Measurements from ENCODE around the gene AMH. TPM values are rescaled to one million over a fixed set of nuclear protein-coding genes. Genes with fewer than 3 reads are reported as not detected.

Gene AMH
- total and polyA plus RNA-seq, 2 of the 13 experiments (the other 11 are each of a cell fraction or from before 2014, with no cell fraction given) = 0.03 to 0.18 TPM

DNA sequence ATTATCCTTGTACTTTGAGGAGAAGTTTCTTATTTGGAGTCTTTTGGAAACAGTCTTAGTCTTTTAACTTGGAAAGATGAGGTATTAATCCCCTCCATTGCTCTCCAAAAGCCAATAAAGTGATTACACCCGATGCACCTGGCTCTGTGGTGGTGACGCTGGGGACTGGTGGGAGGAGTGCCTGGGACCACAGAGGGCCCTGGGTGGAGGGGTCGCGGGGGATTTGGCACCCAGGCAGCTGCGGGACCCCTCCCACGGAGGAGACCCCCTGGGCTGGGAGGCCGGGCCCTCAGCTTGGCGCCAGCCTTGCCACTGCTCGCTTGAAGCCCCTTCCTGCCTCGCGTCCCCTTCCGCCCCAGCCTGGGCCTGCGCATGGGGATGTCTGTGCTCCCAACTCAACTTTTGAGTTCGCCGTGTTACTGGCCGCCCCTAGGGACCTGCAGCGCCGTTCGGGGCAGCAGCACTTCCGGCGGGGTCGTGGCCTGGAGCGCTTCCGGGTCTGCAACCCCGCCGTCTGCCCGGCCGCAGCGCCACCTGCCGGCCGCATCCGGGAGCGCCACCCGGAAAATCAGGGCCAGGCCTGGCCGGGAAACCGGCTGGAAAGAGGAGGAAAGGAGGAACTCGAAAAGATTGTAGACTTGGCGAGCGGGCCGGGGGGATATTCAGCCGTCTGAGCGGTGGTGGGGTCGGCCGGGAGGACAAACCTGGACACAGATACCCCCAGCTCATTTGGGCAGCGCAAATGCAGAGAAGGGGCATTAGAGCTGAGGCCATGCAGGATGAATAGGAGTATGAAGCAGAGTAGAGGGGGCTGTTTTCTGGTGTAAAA is 24.4 kb downstream of the AMH start:
- H2AFZ ChIP-seq (ENCODE audit: low read length) = no peak overlapping the region
- FAIRE-seq (no peak), DNase-seq (ENCODE audit: low spot score) (peak; percentile 64), ATAC-seq (peak; percentile 55)
- ChIA-PET CTCF (ENCODE audit: low intra/inter-chr PET ratio, low total read pairs) (interaction anchor here (1.1 to 1.7 kb wide), 4 partner anchors 19 to 118 kb away, joined by 3 to 17 read pairs (median 8); partner anchors contain the start of genes PLEKHJ1 and SF3A2), POLR2A (interaction anchor here (1.3 to 1.7 kb wide), 3 partner anchors 10 to 122 kb away, joined by 3 to 7 read pairs (median 4); partner anchors contain the start of gene AP3D1)
- intact Hi-C loops (cut with micrococcal nuclease; ENCODE audit: unreplicated experiment) (loop anchor here (5.0 kb wide), 1 partner anchor 36 kb away; the partner anchor contains the start of genes PLEKHJ1 and SF3A2), in situ Hi-C loops (cut with HindIII; ENCODE audit: extremely low pct_ligation_motif_present, low pct_unique_long_range_greater_than_20kb) (no loop called here)
- H3K36me3 ChIP-seq (replicated peaks in 1 of 2; ENCODE audit: control insufficient read depth in 1 of 2, insufficient read depth in 2 of 2, low read length in 2 of 2) = peaks cover 4 to 17% of the 10 kb centered on the region in 2 experiments; a peak in 4 of 5 replicates
- no peak overlapping the region for H3K9ac ChIP-seq (ENCODE audit: insufficient read depth, low read depth, low read length)
- no TSS peak for BruUV-seq (replicated peaks)
- peak overlapping the region; percentile 31 for H3K27ac ChIP-seq (ENCODE audit: extremely low read length, insufficient read depth, low read length)
- peak overlapping the region in 2 of 3 experiments; percentile 35 to 56; a peak in 3 of 6 replicates for H3K4me3 ChIP-seq (replicated peaks in 1 of 3; ENCODE audit: insufficient read depth in 1 of 3, low read depth in 2 of 3, low read length in 3 of 3)
- peaks cover 58% of the 10 kb centered on the region for H4K20me1 ChIP-seq (ENCODE audit: insufficient read depth, low read length)
- H3K4me2 ChIP-seq (ENCODE audit: low read depth, low read length) = peak overlapping the region; percentile 63
- peaks cover 36% of the 10 kb centered on the region for H3K4me1 ChIP-seq (ENCODE audit: insufficient read depth, low read length)
- H3K9me3 ChIP-seq (ENCODE audit: low read length) = no peaks in the 10 kb centered on the region
- WGBS (ENCODE audit: low lambda C conversion rate) = 8% methylated on average over 34 of the region's 45 CpGs
- peaks cover 36% of the 10 kb centered on the region for H3K79me2 ChIP-seq (ENCODE audit: insufficient read depth, low read length)
- H3K27me3 ChIP-seq (ENCODE audit: control insufficient read depth in 1 of 2, insufficient read depth in 2 of 2, low read length in 2 of 2) = no peaks in the 10 kb centered on the region; a peak in 1 of 5 replicates
- TF ChIP-seq, protein P1, sequence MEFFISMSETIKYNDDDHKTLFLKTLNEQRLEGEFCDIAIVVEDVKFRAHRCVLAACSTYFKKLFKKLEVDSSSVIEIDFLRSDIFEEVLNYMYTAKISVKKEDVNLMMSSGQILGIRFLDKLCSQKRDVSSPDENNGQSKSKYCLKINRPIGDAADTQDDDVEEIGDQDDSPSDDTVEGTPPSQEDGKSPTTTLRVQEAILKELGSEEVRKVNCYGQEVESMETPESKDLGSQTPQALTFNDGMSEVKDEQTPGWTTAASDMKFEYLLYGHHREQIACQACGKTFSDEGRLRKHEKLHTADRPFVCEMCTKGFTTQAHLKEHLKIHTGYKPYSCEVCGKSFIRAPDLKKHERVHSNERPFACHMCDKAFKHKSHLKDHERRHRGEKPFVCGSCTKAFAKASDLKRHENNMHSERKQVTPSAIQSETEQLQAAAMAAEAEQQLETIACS (CRISPR knock-in tag; IDR thresholded peaks at IDR 0.05) = no peak; the same call in 1 of the 2 replicates
- TF ChIP-seq ZNF354B (CRISPR knock-in tag; IDR thresholded peaks at IDR 0.05) (no peak), ZFP82 (CRISPR knock-in tag; IDR thresholded peaks at IDR 0.05; ENCODE audit: borderline replicate concordance) (0 out of 2 replicates have a peak, but pooled peaks have one; percentile 45), CREB1 (IDR thresholded peaks at IDR 0.05) (no peak), CREB1 (CRISPR knock-in tag; IDR thresholded peaks at IDR 0.05) (no peak), MAZ (IDR thresholded peaks at IDR 0.05; ENCODE audit: borderline replicate concordance, low read depth, low read length) (0 out of 2 replicates have a peak, but pooled peaks have one; percentile 23), MAZ (CRISPR knock-in tag; IDR thresholded peaks at IDR 0.05; ENCODE audit: low read depth) (peak; percentile 46; the same call in 1 of the 2 replicates), POLR2AphosphoS5 (IDR thresholded peaks at IDR 0.05; ENCODE audit: low read depth, low read length) (peak; percentile 60; the same call in 1 of the 2 replicates), JARID2 (CRISPR knock-in tag; IDR thresholded peaks at IDR 0.05; ENCODE audit: insufficient replicate concordance) (peak; percentile 45), YEATS2 (CRISPR knock-in tag; IDR thresholded peaks at IDR 0.05; ENCODE audit: borderline replicate concordance) (peak; percentile 74), ZNF614 (CRISPR knock-in tag; IDR thresholded peaks at IDR 0.05; ENCODE audit: borderline replicate concordance) (peak; percentile 82; the same call in 1 of the 2 replicates), SP140L (CRISPR knock-in tag; IDR thresholded peaks at IDR 0.05; ENCODE audit: borderline replicate concordance) (no peak), TRIM24 (CRISPR knock-in tag; IDR thresholded peaks at IDR 0.05) (no peak), ZSCAN22 (CRISPR knock-in tag; IDR thresholded peaks at IDR 0.05) (no peak), SAFB2 (CRISPR knock-in tag; IDR thresholded peaks at IDR 0.05; ENCODE audit: borderline replicate concordance, low read depth) (peak; percentile 90; the same call in 1 of the 2 replicates), ZNF746 (CRISPR knock-in tag; IDR thresholded peaks at IDR 0.05) (no peak), RCOR2 (CRISPR knock-in tag; IDR thresholded peaks at IDR 0.05) (no peak), TEAD2 (CRISPR knock-in tag; IDR thresholded peaks at IDR 0.05) (no peak)
- TF ChIP-seq, protein P2, sequence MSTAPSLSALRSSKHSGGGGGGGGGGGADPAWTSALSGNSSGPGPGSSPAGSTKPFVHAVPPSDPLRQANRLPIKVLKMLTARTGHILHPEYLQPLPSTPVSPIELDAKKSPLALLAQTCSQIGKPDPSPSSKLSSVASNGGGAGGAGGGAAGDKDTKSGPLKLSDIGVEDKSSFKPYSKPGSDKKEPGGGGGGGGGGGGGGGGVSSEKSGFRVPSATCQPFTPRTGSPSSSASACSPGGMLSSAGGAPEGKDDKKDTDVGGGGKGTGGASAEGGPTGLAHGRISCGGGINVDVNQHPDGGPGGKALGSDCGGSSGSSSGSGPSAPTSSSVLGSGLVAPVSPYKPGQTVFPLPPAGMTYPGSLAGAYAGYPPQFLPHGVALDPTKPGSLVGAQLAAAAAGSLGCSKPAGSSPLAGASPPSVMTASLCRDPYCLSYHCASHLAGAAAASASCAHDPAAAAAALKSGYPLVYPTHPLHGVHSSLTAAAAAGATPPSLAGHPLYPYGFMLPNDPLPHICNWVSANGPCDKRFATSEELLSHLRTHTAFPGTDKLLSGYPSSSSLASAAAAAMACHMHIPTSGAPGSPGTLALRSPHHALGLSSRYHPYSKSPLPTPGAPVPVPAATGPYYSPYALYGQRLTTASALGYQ (CRISPR knock-in tag; IDR thresholded peaks at IDR 0.05) = no peak; the same call in 1 of the 2 replicates

Data from HepG2 (cell line).